IMR-90 (cell line): Measurements from ENCODE around the gene LIN37. TPM values are rescaled to one million over a fixed set of nuclear protein-coding genes. Genes with fewer than 3 reads are reported as not detected.
A peak's percentile ranks its signal among the peaks of the same experiment; 100 is the strongest.

Experiments
- ATAC-seq: fragments of 200-7000 bp; cut with Tn5 transposase; 2 replicates; pipeline ENCODE4 v1.9.1; 2020; ENCODE audit warnings: low read depth, mild to moderate bottlenecking, moderate library complexity
- BruUV-seq: library from RNA; stranded (reverse); fragments of 400-500 nt; replicated peaks from 2 replicates; lab custom pipeline; 2021; lab: Mats Ljungman, UMichigan
- CTCF ChIA-PET: fragments of 300-600 bp; formaldehyde crosslinking; extraction: SDS; loops from one replicate; lab custom pipeline; 2021; ENCODE audit warnings: antibody characterized with exemption; lab: Yijun Ruan, JAX
- POLR2A ChIA-PET: fragments of 300-600 bp; sonication (Branson Sonifier 250); formaldehyde crosslinking; loops from one replicate; lab custom pipeline; 2022; ENCODE audit warnings: antibody characterized with exemption; ENCODE audit not compliant: unreplicated experiment; lab: Charles Lee
- DNase-seq: peaks from one replicate; pipeline ENCODE4 v3.0.0; 2013
- H2AFZ ChIP-seq: replicated peaks from 2 replicates; pipeline ENCODE3; 2013; ENCODE audit warnings: low read length, mild to moderate bottlenecking; ENCODE audit not compliant: poor library complexity
- H2AK5ac ChIP-seq: 2 replicates; pipeline ENCODE4 v1.6.1; 2013; ENCODE audit warnings: low read depth, low read length, inconsistent platforms
- H2AK9ac ChIP-seq: replicated peaks from 2 replicates; pipeline ENCODE3; 2013; ENCODE audit warnings: mild to moderate bottlenecking, low read depth, low read length, moderate library complexity; ENCODE audit not compliant: poor library complexity
- H2BK120ac ChIP-seq: 2 replicates; pipeline ENCODE4 v1.6.1; 2013; ENCODE audit warnings: low read depth, low read length, inconsistent platforms
- H2BK15ac ChIP-seq: 3 replicates; pipeline ENCODE4 v1.6.1; 2013; ENCODE audit warnings: low read depth, low read length, inconsistent platforms
- H2BK20ac ChIP-seq: 2 replicates; pipeline ENCODE4 v1.6.1; 2013; ENCODE audit warnings: low read depth, mild to moderate bottlenecking, inconsistent platforms, low read length, moderate library complexity
- H2BK5ac ChIP-seq: 2 replicates; pipeline ENCODE4 v1.6.1; 2013; ENCODE audit warnings: mild to moderate bottlenecking, low read depth, low read length, inconsistent platforms; ENCODE audit not compliant: poor library complexity, severe bottlenecking
- H3K14ac ChIP-seq: replicated peaks from 2 replicates; pipeline ENCODE4 v1.6.1; 2013; ENCODE audit warnings: low read depth, low read length, inconsistent platforms
- H3K18ac ChIP-seq: 2 replicates; pipeline ENCODE4 v1.6.1; 2013; ENCODE audit warnings: low read depth, low read length, control low read depth
- H3K23ac ChIP-seq: 2 replicates; pipeline ENCODE4 v1.6.1; 2013; ENCODE audit warnings: low read depth, low read length, inconsistent platforms
- H3K27ac ChIP-seq: 2 replicates; pipeline ENCODE4 v1.5.1; 2013; ENCODE audit warnings: mild to moderate bottlenecking, control low read depth, low read length; ENCODE audit not compliant: insufficient read depth
- H3K27me3 ChIP-seq: 2 replicates; pipeline ENCODE4 v1.6.1; 2013; ENCODE audit warnings: low read length; ENCODE audit not compliant: control insufficient read depth, insufficient read depth
- H3K36me3 ChIP-seq: 2 replicates; pipeline ENCODE4 v1.6.1; 2013; ENCODE audit warnings: low read length, mixed read lengths; ENCODE audit not compliant: control insufficient read depth, insufficient read depth
- H3K4ac ChIP-seq: 2 replicates; pipeline ENCODE4 v1.6.1; 2013; ENCODE audit warnings: low read depth, low read length, inconsistent platforms
- H3K4me1 ChIP-seq: 2 replicates; pipeline ENCODE4 v1.6.1; 2013; ENCODE audit warnings: low read length, mixed read lengths; ENCODE audit not compliant: control insufficient read depth, insufficient read depth
- H3K4me2 ChIP-seq: 2 replicates; pipeline ENCODE4 v1.6.1; 2013; ENCODE audit warnings: low read depth, mild to moderate bottlenecking, control low read depth, low read length, moderate library complexity
- H3K4me3 ChIP-seq: 2 replicates; pipeline ENCODE4 v1.5.1; 2013; ENCODE audit warnings: low read depth, mild to moderate bottlenecking, control low read depth, low read length, moderate library complexity; ENCODE audit not compliant: insufficient read depth
- H3K56ac ChIP-seq: 2 replicates; pipeline ENCODE4 v1.6.1; 2013; ENCODE audit warnings: low read length, inconsistent platforms; ENCODE audit not compliant: insufficient read depth; ENCODE audit errors: extremely low read depth
- H3K79me1 ChIP-seq, 2 experiments: 2 replicates each; pipeline ENCODE4 v1.6.1; 2013; ENCODE audit warnings: low read length in 2 of 2, inconsistent platforms in 1 of 2, low read depth in 1 of 2
- H3K9ac ChIP-seq: 2 replicates; pipeline ENCODE4 v1.6.1; 2013; ENCODE audit warnings: low read depth, low read length, control low read depth
- H3K9me1 ChIP-seq: 2 replicates; pipeline ENCODE4 v1.6.1; 2013; ENCODE audit warnings: low read length, inconsistent platforms; ENCODE audit not compliant: insufficient read depth
- H3K9me3 ChIP-seq: 2 replicates; pipeline ENCODE4 v1.6.1; 2013; ENCODE audit warnings: low read length; ENCODE audit not compliant: control insufficient read depth, insufficient read depth
- H4K20me1 ChIP-seq: 2 replicates; pipeline ENCODE4 v1.6.1; 2013; ENCODE audit warnings: low read length, inconsistent platforms; ENCODE audit not compliant: insufficient read depth
- H4K5ac ChIP-seq: 2 replicates; pipeline ENCODE4 v1.6.1; 2013; ENCODE audit warnings: mild to moderate bottlenecking, low read depth, low read length, control low read depth
- H4K8ac ChIP-seq, 2 experiments: 2 replicates each; pipeline ENCODE4 v1.6.1; 2013; ENCODE audit warnings: low read depth in 2 of 2, low read length in 2 of 2, control low read depth in 1 of 2, inconsistent platforms in 1 of 2
- H4K91ac ChIP-seq: 2 replicates; pipeline ENCODE4 v1.6.1; 2013; ENCODE audit warnings: low read depth, low read length, inconsistent platforms; ENCODE audit not compliant: insufficient read depth
- CHD1 ChIP-seq: IDR thresholded peaks from 2 replicates; pipeline ENCODE4 v1.6.1; 2012; ENCODE audit warnings: low read depth, low read length, improper control_type of control experiment
- MAFK ChIP-seq: IDR thresholded peaks from 2 replicates; pipeline ENCODE4 v1.6.1; 2012; ENCODE audit warnings: low read depth, low read length, improper control_type of control experiment
- MXI1 ChIP-seq: IDR thresholded peaks from 2 replicates; pipeline ENCODE4 v1.6.1; 2012; ENCODE audit warnings: low read depth, mild to moderate bottlenecking, low read length, moderate library complexity, borderline replicate concordance
- RFX5 ChIP-seq: IDR thresholded peaks from 2 replicates; pipeline ENCODE4 v1.8.0; 2012; ENCODE audit warnings: low read depth, mild to moderate bottlenecking, low read length, moderate library complexity
- WGBS, 2 experiments: methylation state at CpG; one replicate each; pipeline versions ENCODE4 v1.1.5 to v1.1.7; 2013; ENCODE audit warnings: missing lambda C conversion rate in 2 of 2; ENCODE audit not compliant: insufficient read length in 1 of 2; ENCODE audit errors: extremely low coverage in 2 of 2; 5-methylcytosine and 5-hydroxymethylcytosine counted together
- dilution Hi-C: fragments of 300-500 bp; cut with HindIII; formaldehyde crosslinking; loops from one replicate; pipeline ENCODE4 v1.14.3; 2018; ENCODE audit warnings: low sequenced_read_pairs; ENCODE audit not compliant: unreplicated experiment
- in situ Hi-C: fragments of 300-500 bp; cut with MboI; formaldehyde crosslinking; loops from 3 replicates; pipeline ENCODE4 v1.14.3; 2019; ENCODE audit warnings: low sequenced_read_pairs, inconsistent platforms, mixed read lengths
- intact Hi-C: fragments of 100-400 bp; cut with micrococcal nuclease; formaldehyde crosslinking; loops from 2 replicates; pipeline ENCODE4 v1.10.0; 2022
- polyA plus RNA-seq, 3 experiments: library from polyadenylated mRNA; depleted of rRNA; stranded (reverse); fragments of >200 nt; gene quantifications; 2 replicates each; pipeline ENCODE4 v1.2.3, GENCODE V29; 2012; ENCODE audit warnings: low replicate concordance in 1 of 3
- total RNA-seq: library from RNA; depleted of rRNA; stranded (reverse); fragments of >200 nt; gene quantifications from 2 replicates; pipeline ENCODE4 v1.2.3, GENCODE V29; 2012
- TF ChIP-seq, protein P1 (sequence below): fragments of 150-350 bp; IDR thresholded peaks from 2 replicates; pipeline ENCODE4 v1.6.1; 2017; ENCODE audit warnings: mild to moderate bottlenecking, antibody characterized with exemption, low read length, low read depth

The LIN37 gene
- total and polyA plus RNA-seq, 2 of the 4 experiments (the other 2 are of a cell fraction) = 12.7 to 23.1 TPM

- Histone ChIP-seq H2AK9ac (no peak within 1 kb of the TSS), H2BK15ac (no peak within 1 kb of the TSS), H3K4me2 (no peak within 1 kb of the TSS), H4K20me1 (no peaks in the 10 kb centered on the region), H3K4ac (no peak within 1 kb of the TSS), H3K9me1 (no peaks in the 10 kb centered on the region), H3K9me3 (no peaks in the 10 kb centered on the region), H2BK5ac (no peak within 1 kb of the TSS), H3K18ac (no peak within 1 kb of the TSS), H2BK120ac (no peak within 1 kb of the TSS), H4K5ac (no peak within 1 kb of the TSS), H3K23ac (no peak within 1 kb of the TSS), H3K27ac (no peak within 1 kb of the TSS), H3K4me3 (no peak within 1 kb of the TSS), H4K91ac (no peak within 1 kb of the TSS), H4K8ac (no peak within 1 kb of the TSS), H3K4me1 (no peaks in the 10 kb centered on the region), H2AK5ac (no peak within 1 kb of the TSS), H2AFZ (peak within 1 kb of the TSS; percentile 58), H3K56ac (no peak within 1 kb of the TSS), H3K36me3 (no peaks in the 10 kb centered on the region), H3K9ac (no peak within 1 kb of the TSS), H3K14ac (no peak within 1 kb of the TSS), H2BK20ac (no peak within 1 kb of the TSS), H3K79me1 (no peaks in the 10 kb centered on the region), H3K27me3 (no peaks in the 10 kb centered on the region)
- BruUV-seq = no TSS peak
- CTCF ChIA-PET = no interaction called here
- TF ChIP-seq RFX5 (0 out of 2 replicates have a peak, but pooled peaks have one; percentile 10), CHD1 (no peak), MAFK (no peak), MXI1 (peak; percentile 60; the same call in 1 of the 2 replicates)
- TF ChIP-seq, protein P1, sequence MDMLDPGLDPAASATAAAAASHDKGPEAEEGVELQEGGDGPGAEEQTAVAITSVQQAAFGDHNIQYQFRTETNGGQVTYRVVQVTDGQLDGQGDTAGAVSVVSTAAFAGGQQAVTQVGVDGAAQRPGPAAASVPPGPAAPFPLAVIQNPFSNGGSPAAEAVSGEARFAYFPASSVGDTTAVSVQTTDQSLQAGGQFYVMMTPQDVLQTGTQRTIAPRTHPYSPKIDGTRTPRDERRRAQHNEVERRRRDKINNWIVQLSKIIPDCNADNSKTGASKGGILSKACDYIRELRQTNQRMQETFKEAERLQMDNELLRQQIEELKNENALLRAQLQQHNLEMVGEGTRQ = 0 out of 2 replicates have a peak, but pooled peaks have one; percentile 10
- intact Hi-C loops = loop anchor here (5.0 kb wide), 1 partner anchor 157 kb away; the partner anchor contains the start of gene TMEM147
- peak; percentile 61 for DNase-seq
- peak; percentile 48 for ATAC-seq
- POLR2A ChIA-PET = no interaction called here
- dilution Hi-C loops = no loop called here
- WGBS, 2 experiments = 12% methylated on average over 6 of the region's 24 CpGs; no CpG with 5 or more reads in 1 of the 2 experiments
- in situ Hi-C loops = no loop called here
These were observed 44.2 kb upstream of the LIN37 start, which contains the start of gene ZBTB32 for GRCh38 chr19:35704218-35704617. ZBTB32 (plus strand) TSS chr19:35704558; CDS start chr19:35714627, 10,069 bp downstream.
